Epidermal melanocyte (primary cell): ENCODE results near the gene INTS2.
"Not testable (repeated sequence)": the region's sequence is repeated elsewhere in the genome, so short reads cannot be mapped to it uniquely, and the experiment has no call there.

Experiments
- DNase-seq: peaks from one replicate; pipeline ENCODE4 v3.0.0; 2011; ENCODE audit warnings: low spot score; ENCODE audit not compliant: insufficient read length

The INTS2 gene

DNA sequence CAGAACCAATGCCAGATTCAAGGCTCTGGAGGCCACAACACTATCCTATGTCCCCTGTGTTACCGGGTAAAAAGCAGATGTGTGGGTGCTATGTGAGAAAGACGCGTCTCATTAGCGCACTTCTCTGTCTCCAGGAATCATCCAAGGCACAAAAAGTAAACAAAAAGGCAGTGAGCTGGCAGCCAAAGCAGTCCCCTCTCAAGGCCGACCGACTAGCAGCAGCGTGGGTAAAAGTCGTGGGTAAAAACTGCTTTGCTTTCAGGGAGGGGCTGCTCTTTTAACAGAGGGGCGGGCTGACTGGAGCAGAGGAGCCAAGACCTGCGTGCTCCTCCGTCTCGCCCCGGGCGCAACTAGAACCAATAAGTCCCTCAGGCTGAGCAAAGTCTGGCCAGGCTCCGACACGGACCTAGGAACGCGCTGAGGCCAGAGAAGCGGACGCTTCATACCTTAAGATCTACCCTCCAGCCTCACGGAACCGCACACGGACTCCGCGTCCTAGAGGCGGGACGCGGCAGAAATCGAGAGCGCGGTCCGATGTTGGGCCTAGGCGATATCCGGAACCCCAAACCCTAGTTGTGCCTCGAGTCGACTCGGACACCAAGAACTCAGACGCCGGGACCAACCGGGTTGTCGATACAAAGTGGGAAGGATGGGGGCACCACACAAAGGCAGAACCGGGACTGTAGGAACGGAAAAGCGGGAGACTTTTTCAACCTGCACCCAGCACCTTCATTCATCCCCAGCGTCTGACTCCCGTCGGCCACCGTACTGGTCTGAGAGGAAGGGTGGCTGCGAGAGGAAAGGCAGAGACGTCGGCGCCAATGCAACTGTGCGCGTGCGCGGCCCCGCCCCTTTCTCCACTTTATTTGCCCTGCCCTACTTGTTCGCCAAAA is at the start of gene INTS2:
Gene INTS2 (minus strand): TSS at position 775 of the 893 bp plus-strand sequence. CDS start 1,338 bp downstream, outside the sequence.
- DNase-seq, result peak; percentile 93

DNA sequence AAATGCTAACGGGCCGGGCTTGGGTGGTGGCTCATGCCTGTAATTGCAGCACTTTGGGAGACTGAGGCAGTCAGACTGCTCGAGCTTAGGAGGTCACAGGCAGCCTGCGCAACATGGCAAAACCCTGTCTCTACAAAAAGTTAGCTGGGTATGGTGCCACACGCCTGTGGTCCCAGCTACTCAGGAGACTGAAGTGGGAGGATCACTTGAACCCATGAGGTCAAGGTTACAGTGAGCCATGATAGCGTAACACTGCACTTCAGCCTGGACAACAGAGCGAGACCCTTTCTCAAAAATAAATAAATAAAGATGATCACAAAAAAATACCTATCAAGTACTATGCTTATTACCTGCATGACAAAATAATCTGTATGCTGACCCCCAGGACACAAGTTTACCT is 46.3 kb upstream of the INTS2 start:
- no peak for DNase-seq

DNA sequence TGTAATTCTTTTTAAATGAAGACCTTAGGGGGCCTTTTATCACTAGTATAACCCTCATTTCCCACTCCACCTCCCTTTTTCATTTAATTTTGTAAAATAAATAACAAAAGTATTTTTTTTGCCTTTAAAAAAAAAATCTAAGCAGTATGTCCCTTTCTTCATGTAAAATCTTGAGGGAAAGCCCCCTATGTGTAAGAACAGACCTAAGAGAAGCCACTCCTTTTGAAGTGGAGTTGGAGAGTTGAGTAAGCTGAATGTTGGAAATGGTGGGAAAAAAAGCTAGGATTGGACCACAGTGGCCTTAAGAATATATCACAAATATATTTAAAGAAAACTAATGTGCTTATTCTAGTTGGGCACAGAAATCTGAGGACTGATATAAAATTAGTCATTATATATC is 44.5 kb upstream of the INTS2 start:
- no peak for DNase-seq

- no peak for DNase-seq
Measured at GRCh38 chr17:61970030-61970429, 42.2 kb upstream of the INTS2 start.

- no peak for DNase-seq
Measured at GRCh38 chr17:61968757-61969156, 41.0 kb upstream of the INTS2 start.

DNA sequence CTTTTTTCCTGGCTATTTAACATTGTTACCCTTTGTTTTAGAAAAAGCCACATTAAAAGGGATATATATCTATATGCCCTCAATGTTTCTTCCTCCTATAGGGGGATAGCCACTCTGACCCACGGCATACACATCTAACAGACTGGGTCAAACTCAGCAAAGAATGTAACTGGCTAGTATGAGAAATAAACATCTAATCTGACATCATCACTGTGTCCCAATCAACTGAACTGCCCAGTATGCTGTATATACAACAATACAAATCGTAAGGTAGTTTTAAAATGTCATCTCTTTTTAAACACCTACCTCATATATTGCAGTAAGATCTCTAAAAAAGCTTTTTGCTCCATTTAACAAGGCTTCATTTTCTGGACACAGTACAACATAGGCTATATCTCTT is 39.9 kb upstream of the INTS2 start:
- DNase-seq, result no peak

GRCh38 chr17:61966191-61966590 is 38.4 kb upstream of the INTS2 start:
- DNase-seq, result no peak

- DNase-seq, result no peak
Measured at GRCh38 chr17:61955619-61956018, 27.8 kb upstream of the INTS2 start.

DNA sequence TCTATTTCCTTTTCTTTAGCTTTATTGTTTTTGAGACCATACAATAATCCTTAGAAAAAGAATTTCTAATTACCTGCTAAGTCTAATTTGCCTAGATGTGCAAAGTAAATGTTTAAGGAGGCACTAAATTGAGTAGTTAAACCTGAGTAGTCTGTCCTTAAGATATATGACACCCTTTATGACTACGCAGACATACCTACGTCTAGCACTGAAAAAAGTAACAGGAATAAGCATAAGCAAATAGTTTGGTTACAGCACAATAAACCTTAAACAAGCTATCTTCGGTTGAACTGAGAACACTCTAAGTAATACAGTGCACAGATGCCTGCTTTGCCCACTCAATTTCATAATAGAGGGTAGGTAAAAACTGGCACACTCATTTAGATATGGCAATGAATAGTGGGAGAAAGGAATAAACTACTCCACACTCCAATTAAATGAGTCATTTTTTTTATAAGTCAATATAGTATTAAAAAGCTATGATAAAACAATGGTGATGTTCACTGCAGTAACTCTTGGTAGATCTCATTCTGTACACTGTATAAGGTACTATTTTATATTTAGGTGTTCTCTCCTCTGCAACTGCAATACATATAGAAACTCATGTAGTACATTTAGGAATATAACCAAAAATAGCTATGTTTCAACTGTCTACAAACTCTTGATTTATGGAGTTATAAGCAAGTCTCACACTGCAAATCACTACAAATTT is 19.7 kb upstream of the INTS2 start:
- DNase-seq, result no peak

DNA sequence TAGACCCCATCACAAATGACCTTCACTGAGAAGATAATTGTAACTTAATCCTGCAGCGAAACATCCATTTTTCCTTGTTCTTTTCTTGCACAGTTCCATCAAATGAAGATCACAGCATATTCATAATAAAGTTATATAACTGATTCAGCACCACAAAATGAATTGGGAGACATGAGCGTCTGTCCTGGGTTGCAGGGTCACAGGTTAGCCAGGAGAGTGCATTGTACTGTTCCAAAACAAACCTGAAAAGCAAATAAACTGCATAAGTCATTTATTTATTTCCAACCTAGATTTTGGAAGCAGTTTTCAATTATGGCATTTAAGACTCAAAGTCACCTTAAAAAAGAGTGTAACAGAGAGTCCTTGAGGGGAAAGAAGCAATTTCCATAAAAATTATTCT is 18.6 kb upstream of the INTS2 start:
- no peak for DNase-seq

DNA sequence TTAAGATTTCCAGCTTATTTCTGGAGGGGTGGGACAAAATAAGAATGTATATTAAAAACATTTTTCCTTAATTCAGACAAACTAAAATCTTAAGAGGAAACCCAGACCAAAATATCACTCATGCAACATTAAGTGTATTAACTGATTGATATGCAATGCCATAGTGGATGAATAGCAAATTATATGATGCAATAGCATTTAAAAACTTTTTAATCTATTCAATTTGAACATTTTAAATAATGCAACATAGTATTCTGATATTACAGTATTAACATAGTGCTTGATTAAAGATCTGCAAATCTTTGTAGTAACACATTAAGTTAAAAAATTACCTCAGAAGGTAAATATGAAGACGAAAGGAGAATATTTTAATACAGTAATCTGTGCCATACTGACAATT is 15.3 kb upstream of the INTS2 start:
- no peak for DNase-seq

GRCh38 chr17:61942085-61942484 is 14.3 kb upstream of the INTS2 start:
- no peak for DNase-seq

GRCh38 chr17:61928101-61928436 is 287 bp upstream of the INTS2 start:
- no peak for DNase-seq

GRCh38 chr17:61926826-61927207 is 965 bp downstream of the INTS2 start:
- DNase-seq, result no peak

- not testable (repeated sequence) for DNase-seq
Measured at GRCh38 chr17:61915162-61915561, 12.6 kb downstream of the INTS2 start.

DNA sequence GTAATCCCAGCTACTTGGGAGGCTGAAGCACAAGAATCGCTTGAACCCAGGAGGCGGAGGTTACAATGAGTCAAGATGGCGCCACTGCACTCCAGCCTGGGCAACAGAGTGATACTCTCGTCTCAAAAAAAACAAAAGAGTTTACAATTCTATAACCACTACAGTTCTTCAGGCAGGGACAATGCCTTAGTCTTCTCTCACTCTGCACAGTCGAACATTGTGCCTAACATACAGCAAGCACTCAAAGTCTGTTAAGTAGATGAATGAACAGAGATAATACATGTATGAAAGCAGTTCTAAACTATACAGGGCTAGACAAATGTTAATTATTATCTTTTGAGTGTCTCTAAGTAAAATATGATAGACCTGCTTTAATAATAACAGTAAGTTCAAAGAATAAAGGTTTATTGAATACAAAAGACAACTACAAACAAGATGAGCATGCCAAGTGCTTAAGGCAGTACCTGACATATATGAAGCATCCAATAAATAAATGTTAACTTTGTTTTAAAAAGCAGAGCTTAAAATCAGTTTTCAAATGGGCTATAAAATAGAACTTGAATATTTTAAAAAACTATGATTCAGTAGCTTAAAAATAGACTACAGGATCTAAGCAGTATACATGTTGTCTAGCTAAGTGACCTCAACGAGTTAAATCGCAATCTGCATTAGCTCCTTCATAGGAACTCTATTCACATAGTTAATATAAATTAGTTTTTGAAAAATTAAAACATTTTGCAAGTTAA is 19.3 kb downstream of the INTS2 start:
- no peak for DNase-seq

- no peak for DNase-seq
Measured at GRCh38 chr17:61907361-61907760, 20.4 kb downstream of the INTS2 start.

DNA sequence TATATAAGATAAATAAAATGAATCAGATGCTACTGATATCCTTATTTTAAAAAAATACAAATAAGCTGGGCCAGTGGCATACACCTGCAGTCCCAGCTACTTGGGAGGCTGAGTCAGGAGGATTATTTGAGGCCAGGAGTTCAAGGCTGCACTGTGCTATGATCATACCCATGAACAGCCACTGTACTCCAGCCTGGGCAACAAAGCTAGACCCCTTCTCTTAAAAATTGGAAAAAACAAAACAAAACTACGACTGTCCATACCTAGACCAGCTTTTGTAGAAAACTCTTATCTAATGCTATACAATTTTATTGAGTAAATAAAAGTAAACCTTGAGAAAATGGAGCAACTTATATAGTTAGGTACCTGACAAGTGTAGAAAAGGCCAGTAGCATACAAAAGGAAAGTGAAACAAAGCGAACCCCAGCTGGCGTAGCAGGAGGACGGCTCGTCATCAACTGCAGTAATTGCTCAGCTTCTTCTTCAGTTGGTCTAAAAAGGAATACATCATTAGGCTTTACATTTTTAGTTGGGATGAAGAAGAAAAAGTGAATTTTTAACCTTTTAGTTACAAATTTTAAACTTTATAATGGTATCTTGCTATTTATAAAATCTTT is 23.6 kb downstream of the INTS2 start:
- no peak for DNase-seq

GRCh38 chr17:61903251-61903650 is 24.5 kb downstream of the INTS2 start:
- no peak for DNase-seq

- no peak for DNase-seq
Measured at GRCh38 chr17:61897548-61898180, 30.1 kb downstream of the INTS2 start.

- DNase-seq, result no peak
Measured at GRCh38 chr17:61895391-61895790, 32.4 kb downstream of the INTS2 start.
